Parathyroid adenoma (tissue), 2 donors: Measurements from ENCODE around the gene DHFR2.
"Not testable (repeated sequence)": the region's sequence is repeated elsewhere in the genome, so short reads cannot be mapped to it uniquely, and the experiment has no call there.

Experiments
- H2AFZ ChIP-seq: fragments of 300-600 bp; sonication (generic); one replicate; pipeline ENCODE4 v1.7.0; 2017; ENCODE audit warnings: antibody characterized with exemption, mild to moderate bottlenecking
- H3K27ac ChIP-seq: fragments of 300-600 bp; sonication (generic); one replicate; pipeline ENCODE4 v1.7.0; 2017
- H3K27me3 ChIP-seq: fragments of 300-600 bp; sonication (generic); one replicate; pipeline ENCODE4 v1.7.0; 2017; ENCODE audit warnings: low read length; ENCODE audit not compliant: control insufficient read depth, insufficient read depth
- H3K36me3 ChIP-seq: fragments of 300-600 bp; sonication (generic); one replicate; pipeline ENCODE4 v1.7.0; 2017; ENCODE audit warnings: low read length; ENCODE audit not compliant: control insufficient read depth, insufficient read depth
- H3K4me1 ChIP-seq: fragments of 300-600 bp; sonication (generic); one replicate; pipeline ENCODE4 v1.7.0; 2017; ENCODE audit warnings: control low read depth
- H3K4me2 ChIP-seq: fragments of 300-600 bp; sonication (generic); one replicate; pipeline ENCODE4 v1.7.0; 2017; ENCODE audit warnings: low read length
- H3K4me3 ChIP-seq: fragments of 300-600 bp; sonication (generic); one replicate; pipeline ENCODE4 v1.7.0; 2017; ENCODE audit warnings: low read depth, low read length
- H3K79me2 ChIP-seq: fragments of 300-600 bp; sonication (generic); one replicate; pipeline ENCODE4 v1.7.0; 2017; ENCODE audit warnings: control low read depth
- H3K9ac ChIP-seq: fragments of 300-600 bp; sonication (generic); one replicate; pipeline ENCODE4 v1.7.0; 2017; ENCODE audit warnings: mild to moderate bottlenecking
- H3K9me3 ChIP-seq: fragments of 300-600 bp; sonication (generic); one replicate; pipeline ENCODE4 v1.7.0; 2017; ENCODE audit warnings: low read length; ENCODE audit not compliant: control insufficient read depth
- CTCF ChIP-seq: fragments of 300-600 bp; sonication (generic); IDR thresholded peaks from one replicate; pipeline ENCODE4 v1.7.0; 2017; ENCODE audit warnings: antibody characterized with exemption, mild to moderate bottlenecking
- donor health status: primary hyperparathyroidism.

DHFR2 gene

GRCh38 chr3:94063496-94064119, 892 bp upstream of the DHFR2 start:
- H3K27ac ChIP-seq, result peak overlapping the region; percentile 86
- no peaks in the 10 kb centered on the region for H3K79me2 ChIP-seq
- no peaks in the 10 kb centered on the region for H3K27me3 ChIP-seq
- peak overlapping the region; percentile 94 for H2AFZ ChIP-seq
- H3K4me1 ChIP-seq, result peaks cover 7% of the 10 kb centered on the region
- peak overlapping the region; percentile 85 for H3K4me3 ChIP-seq
- peak overlapping the region; percentile 79 for H3K4me2 ChIP-seq
- TF ChIP-seq CTCF, result no peak
- no peaks in the 10 kb centered on the region for H3K9me3 ChIP-seq
- H3K36me3 ChIP-seq, result no peaks in the 10 kb centered on the region
- no peak overlapping the region for H3K9ac ChIP-seq

GRCh38 chr3:94061297-94061696, 1.4 kb downstream of the DHFR2 start:
- Histone ChIP-seq H3K4me2 (no peak overlapping the region), H3K79me2 (no peaks in the 10 kb centered on the region), H3K27ac (no peak overlapping the region), H3K9me3 (no peaks in the 10 kb centered on the region), H3K27me3 (no peaks in the 10 kb centered on the region), H3K4me1 (peaks cover 7% of the 10 kb centered on the region), H3K36me3 (no peaks in the 10 kb centered on the region), H3K9ac (no peak overlapping the region), H3K4me3 (no peak overlapping the region), H2AFZ (no peak overlapping the region)
- TF ChIP-seq CTCF, result no peak

DNA sequence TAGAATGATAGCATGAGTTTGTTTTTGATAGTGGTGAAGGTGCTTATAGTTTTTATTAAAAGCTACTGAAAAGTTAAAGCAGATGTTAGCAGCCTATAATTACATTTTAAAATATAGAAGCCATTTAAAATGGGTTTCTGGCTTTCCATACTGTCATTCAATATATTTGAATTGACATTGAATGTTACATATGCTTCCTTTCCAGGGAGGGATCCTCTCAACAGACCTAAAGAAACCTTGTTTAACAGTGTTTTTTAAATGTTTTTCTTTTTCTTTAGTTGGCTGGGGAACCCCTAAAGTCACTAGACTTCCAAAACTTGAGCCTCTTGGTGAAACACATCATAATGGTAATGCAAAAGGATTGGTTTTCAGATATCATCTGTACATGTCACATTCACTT, 12.2 kb downstream of the DHFR2 start:
- Histone ChIP-seq H3K79me2 (no peaks in the 10 kb centered on the region), H3K4me2 (no peak overlapping the region), H3K27me3 (no peaks in the 10 kb centered on the region), H2AFZ (no peak overlapping the region), H3K36me3 (no peaks in the 10 kb centered on the region), H3K9me3 (no peaks in the 10 kb centered on the region), H3K4me1 (no peaks in the 10 kb centered on the region), H3K4me3 (no peak overlapping the region), H3K9ac (no peak overlapping the region), H3K27ac (no peak overlapping the region)
- no peak for TF ChIP-seq CTCF

- H3K27ac ChIP-seq, result no peak overlapping the region
- no peak overlapping the region for H3K4me3 ChIP-seq
- no peak overlapping the region for H3K4me2 ChIP-seq
- no peaks in the 10 kb centered on the region for H3K27me3 ChIP-seq
- no peaks in the 10 kb centered on the region for H3K79me2 ChIP-seq
- H3K9ac ChIP-seq, result no peak overlapping the region
- H2AFZ ChIP-seq, result no peak overlapping the region
- no peaks in the 10 kb centered on the region for H3K9me3 ChIP-seq
- H3K4me1 ChIP-seq, result no peaks in the 10 kb centered on the region
- TF ChIP-seq CTCF, result no peak
- no peaks in the 10 kb centered on the region for H3K36me3 ChIP-seq
Observed at GRCh38 chr3:94049267-94049666, 13.4 kb downstream of the DHFR2 start.

GRCh38 chr3:94046533-94046932, 16.2 kb downstream of the DHFR2 start:
- H3K27me3 ChIP-seq, result no peaks in the 10 kb centered on the region
- H3K4me3 ChIP-seq, result no peak overlapping the region
- no peaks in the 10 kb centered on the region for H3K79me2 ChIP-seq
- H3K36me3 ChIP-seq, result no peaks in the 10 kb centered on the region
- H3K9me3 ChIP-seq, result no peaks in the 10 kb centered on the region
- no peak overlapping the region for H3K27ac ChIP-seq
- H3K4me1 ChIP-seq, result no peaks in the 10 kb centered on the region
- no peak overlapping the region for H3K4me2 ChIP-seq
- no peak overlapping the region for H2AFZ ChIP-seq
- no peak for TF ChIP-seq CTCF
- no peak overlapping the region for H3K9ac ChIP-seq

- not testable (repeated sequence) for H3K27me3 ChIP-seq, H2AFZ ChIP-seq, H3K36me3 ChIP-seq, H3K79me2 ChIP-seq, H3K9ac ChIP-seq, H3K4me2 ChIP-seq, H3K27ac ChIP-seq, H3K4me1 ChIP-seq, H3K4me3 ChIP-seq, H3K9me3 ChIP-seq
Observed at GRCh38 chr3:94044100-94044936, 18.4 kb downstream of the DHFR2 start.
